Lower lobe of right lung (tissue), 2 donors: ENCODE results near the gene SEPTIN10. TPM values are rescaled to one million over a fixed set of nuclear protein-coding genes. Genes with fewer than 3 reads are reported as not detected.

Source experiments
- ATAC-seq, 2 donors: fragments of 200-7000 bp; cut with Tn5 transposase; one replicate each; pipeline ENCODE4 v1.9.1; 2020 to 2022; ENCODE audit warnings: mild to moderate bottlenecking in 2 of 2, moderate library complexity in 2 of 2
- DNase-seq: peaks from one replicate; pipeline ENCODE4 v3.0.0-alpha.2; 2020
- H3K27ac ChIP-seq: fragments of 200-600 bp; one replicate; pipeline ENCODE4 v1.8.0; 2022
- H3K27me3 ChIP-seq: fragments of 200-600 bp; one replicate; pipeline ENCODE4 v1.8.0; 2022; ENCODE audit warnings: low read depth
- H3K36me3 ChIP-seq: fragments of 200-600 bp; one replicate; pipeline ENCODE4 v1.8.0; 2022; ENCODE audit warnings: mild to moderate bottlenecking
- H3K4me1 ChIP-seq: fragments of 200-600 bp; one replicate; pipeline ENCODE4 v1.8.0; 2022
- H3K4me3 ChIP-seq: fragments of 200-600 bp; one replicate; pipeline ENCODE4 v1.8.0; 2022; ENCODE audit warnings: mild to moderate bottlenecking
- H3K9me3 ChIP-seq: fragments of 200-600 bp; one replicate; pipeline ENCODE4 v1.8.0; 2022
- CTCF ChIP-seq: fragments of 200-600 bp; IDR thresholded peaks from one replicate; pipeline ENCODE4 v1.8.0; 2022; ENCODE audit warnings: antibody characterized with exemption, mild to moderate bottlenecking
- intact Hi-C: fragments of 100-400 bp; cut with DNase I; formaldehyde crosslinking; loops from one replicate; pipeline ENCODE4 v1.11.0; 2022
- total RNA-seq: library from RNA; stranded (reverse); fragmentation: NEBNext Ultra II Directional; extraction: Animal tissue kit (Norgen Biotek cat#: 25700); gene quantifications from one replicate; pipeline ENCODE4 v1.2.1, GENCODE V29; 2021
- donor health status: DM: no; HTN: yes; CAD: no; lungs with severe emphysema.

The SEPTIN10 gene
- total RNA-seq, 1 donor from 2014 or later, result 86.9 TPM

GRCh38 chr2:109619032-109619615 lies 5.4 kb upstream of the SEPTIN10 start:
- no peaks in the 10 kb centered on the region for H3K27me3 ChIP-seq
- no peak overlapping the region for H3K27ac ChIP-seq
- ATAC-seq (no peak), DNase-seq (no peak)
- no peaks in the 10 kb centered on the region for H3K9me3 ChIP-seq
- H3K4me1 ChIP-seq, result peaks cover 24% of the 10 kb centered on the region
- H3K4me3 ChIP-seq, result no peak overlapping the region
- H3K36me3 ChIP-seq, result no peaks in the 10 kb centered on the region
- intact Hi-C loops, result no loop called here
- no peak for TF ChIP-seq CTCF

- no peaks in the 10 kb centered on the region for H3K27me3 ChIP-seq
- no peak for DNase-seq
- H3K9me3 ChIP-seq, result no peaks in the 10 kb centered on the region
- H3K4me3 ChIP-seq, result peak overlapping the region; percentile 70
- ATAC-seq, result no peak
- no peak for TF ChIP-seq CTCF
- H3K36me3 ChIP-seq, result no peaks in the 10 kb centered on the region
- H3K27ac ChIP-seq, result no peak overlapping the region
- H3K4me1 ChIP-seq, result peaks cover 38% of the 10 kb centered on the region
- intact Hi-C loops, result no loop called here
Observed at GRCh38 chr2:109616184-109616583, 2.4 kb upstream of the SEPTIN10 start.

GRCh38 chr2:109615637-109616144 lies 1.9 kb upstream of the SEPTIN10 start:
- peaks cover 40% of the 10 kb centered on the region for H3K4me1 ChIP-seq
- TF ChIP-seq CTCF, result no peak
- H3K27me3 ChIP-seq, result no peaks in the 10 kb centered on the region
- H3K36me3 ChIP-seq, result no peaks in the 10 kb centered on the region
- ATAC-seq, result no peak
- H3K9me3 ChIP-seq, result no peaks in the 10 kb centered on the region
- intact Hi-C loops, result no loop called here
- H3K27ac ChIP-seq, result no peak overlapping the region
- peak overlapping the region; percentile 70 for H3K4me3 ChIP-seq
- no peak for DNase-seq

GRCh38 chr2:109614715-109615636 lies 1.2 kb upstream of the SEPTIN10 start:
- Histone ChIP-seq H3K27ac (peak overlapping the region; percentile 95), H3K4me3 (peak overlapping the region; percentile 70), H3K36me3 (no peaks in the 10 kb centered on the region), H3K9me3 (no peaks in the 10 kb centered on the region), H3K4me1 (peaks cover 40% of the 10 kb centered on the region), H3K27me3 (no peaks in the 10 kb centered on the region)
- TF ChIP-seq CTCF, result no peak
- ATAC-seq (peak in 1 of 2 donors; percentile 0), DNase-seq (peak; percentile 56)
- intact Hi-C loops, result no loop called here

GRCh38 chr2:109613081-109613921 lies 465 bp downstream of the SEPTIN10 start:
- intact Hi-C loops, result no loop called here
- H3K36me3 ChIP-seq, result no peaks in the 10 kb centered on the region
- H3K27ac ChIP-seq, result peak overlapping the region; percentile 95
- peak overlapping the region; percentile 70 for H3K4me3 ChIP-seq
- TF ChIP-seq CTCF, result no peak
- H3K4me1 ChIP-seq, result peaks cover 50% of the 10 kb centered on the region
- H3K27me3 ChIP-seq, result no peaks in the 10 kb centered on the region
- H3K9me3 ChIP-seq, result no peaks in the 10 kb centered on the region
- ATAC-seq, result peak; percentile 68 to 70
- DNase-seq, result peak; percentile 75
